Measurements from ENCODE around the gene RNF150. TPM values are rescaled to one million over a fixed set of nuclear protein-coding genes. Genes with fewer than 3 reads are reported as not detected.
A peak's percentile ranks its signal among the peaks of the same experiment; 100 is the strongest.

The RNF150 gene
- total and polyA plus RNA-seq, 7 donors: 0.46 to 69.0 (median 53.2) TPM

DNA sequence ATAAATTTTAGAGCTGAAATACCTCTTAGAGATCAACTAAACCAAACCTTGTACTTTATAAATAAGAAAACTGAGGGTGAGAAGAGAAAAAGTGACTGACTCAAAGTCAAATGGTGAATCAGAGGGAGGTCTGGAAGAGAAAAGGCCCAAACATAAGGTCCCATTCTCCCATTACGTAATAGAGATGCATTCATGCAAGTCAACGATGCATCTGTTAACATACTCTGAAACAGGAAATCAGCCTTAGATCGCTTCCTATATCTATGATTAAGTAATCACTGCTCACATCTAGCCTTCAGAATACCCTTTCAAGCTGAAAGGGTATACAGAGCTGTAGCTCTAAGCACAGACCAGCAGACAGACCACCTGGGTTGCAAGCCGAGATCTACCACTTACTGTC, 6.5 kb downstream of the RNF150 start:
- no peak overlapping the region for H3K4me3 ChIP-seq
- DNase-seq: no peak
- intact Hi-C loops (cut with DNase I): no loop called here
- 84 to 88% methylated on average over 4 of the region's 4 CpGs for WGBS, 2 donors
- no peaks in the 10 kb centered on the region for H3K9me3 ChIP-seq
- H3K36me3 ChIP-seq: peaks cover 0 to 4% (median 0%) of the 10 kb centered on the region in 4 donors
- H3K27ac ChIP-seq: peak overlapping the region in 3 of 4 donors; percentile 23 to 97 (median 95)
- no peaks in the 10 kb centered on the region for H3K27me3 ChIP-seq
- peaks cover 0 to 71% (median 48%) of the 10 kb centered on the region in 4 donors for H3K4me1 ChIP-seq
- TF ChIP-seq, protein P1, sequence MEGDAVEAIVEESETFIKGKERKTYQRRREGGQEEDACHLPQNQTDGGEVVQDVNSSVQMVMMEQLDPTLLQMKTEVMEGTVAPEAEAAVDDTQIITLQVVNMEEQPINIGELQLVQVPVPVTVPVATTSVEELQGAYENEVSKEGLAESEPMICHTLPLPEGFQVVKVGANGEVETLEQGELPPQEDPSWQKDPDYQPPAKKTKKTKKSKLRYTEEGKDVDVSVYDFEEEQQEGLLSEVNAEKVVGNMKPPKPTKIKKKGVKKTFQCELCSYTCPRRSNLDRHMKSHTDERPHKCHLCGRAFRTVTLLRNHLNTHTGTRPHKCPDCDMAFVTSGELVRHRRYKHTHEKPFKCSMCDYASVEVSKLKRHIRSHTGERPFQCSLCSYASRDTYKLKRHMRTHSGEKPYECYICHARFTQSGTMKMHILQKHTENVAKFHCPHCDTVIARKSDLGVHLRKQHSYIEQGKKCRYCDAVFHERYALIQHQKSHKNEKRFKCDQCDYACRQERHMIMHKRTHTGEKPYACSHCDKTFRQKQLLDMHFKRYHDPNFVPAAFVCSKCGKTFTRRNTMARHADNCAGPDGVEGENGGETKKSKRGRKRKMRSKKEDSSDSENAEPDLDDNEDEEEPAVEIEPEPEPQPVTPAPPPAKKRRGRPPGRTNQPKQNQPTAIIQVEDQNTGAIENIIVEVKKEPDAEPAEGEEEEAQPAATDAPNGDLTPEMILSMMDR (IDR thresholded peaks at IDR 0.05): no peak
- TF ChIP-seq EP300 (IDR thresholded peaks at IDR 0.05) (no peak), POLR2A (IDR thresholded peaks at IDR 0.05) (no peak), POLR2AphosphoS5 (IDR thresholded peaks at IDR 0.05) (no peak)

DNA sequence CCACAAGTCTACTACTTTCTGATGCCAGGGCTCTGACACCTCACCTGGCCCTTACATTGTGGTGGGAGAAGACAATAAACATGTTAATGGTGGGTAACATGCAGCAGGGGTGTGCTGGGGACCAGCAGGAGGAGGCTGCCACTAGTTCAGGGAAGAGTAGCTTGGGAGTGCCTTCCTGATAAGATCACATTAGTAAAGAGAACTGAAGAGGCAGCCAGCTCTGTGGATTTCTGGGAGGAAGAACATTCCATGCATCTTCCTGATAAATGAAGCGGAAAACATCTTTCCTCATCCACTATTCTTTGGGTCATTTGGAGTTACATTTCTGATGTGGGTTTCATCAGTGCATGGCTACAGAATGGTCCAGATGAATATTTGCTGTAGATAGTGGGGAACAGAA, 9.0 kb downstream of the RNF150 start:
- Histone ChIP-seq H3K9me3 (no peaks in the 10 kb centered on the region), H3K4me3 (no peak overlapping the region), H3K27me3 (no peaks in the 10 kb centered on the region), H3K36me3 (peaks cover 0 to 4% (median 0%) of the 10 kb centered on the region in 4 donors), H3K4me1 (peaks cover 0 to 90% (median 54%) of the 10 kb centered on the region in 4 donors), H3K27ac (no peak overlapping the region)
- WGBS, 2 donors: 92 to 96% methylated on average over 1 of the region's 1 CpG
- DNase-seq: no peak
- TF ChIP-seq EP300 (IDR thresholded peaks at IDR 0.05) (no peak), POLR2A (IDR thresholded peaks at IDR 0.05) (no peak), POLR2AphosphoS5 (IDR thresholded peaks at IDR 0.05) (no peak)
- TF ChIP-seq, protein P1 (IDR thresholded peaks at IDR 0.05): no peak
- intact Hi-C loops (cut with DNase I): no loop called here

DNA sequence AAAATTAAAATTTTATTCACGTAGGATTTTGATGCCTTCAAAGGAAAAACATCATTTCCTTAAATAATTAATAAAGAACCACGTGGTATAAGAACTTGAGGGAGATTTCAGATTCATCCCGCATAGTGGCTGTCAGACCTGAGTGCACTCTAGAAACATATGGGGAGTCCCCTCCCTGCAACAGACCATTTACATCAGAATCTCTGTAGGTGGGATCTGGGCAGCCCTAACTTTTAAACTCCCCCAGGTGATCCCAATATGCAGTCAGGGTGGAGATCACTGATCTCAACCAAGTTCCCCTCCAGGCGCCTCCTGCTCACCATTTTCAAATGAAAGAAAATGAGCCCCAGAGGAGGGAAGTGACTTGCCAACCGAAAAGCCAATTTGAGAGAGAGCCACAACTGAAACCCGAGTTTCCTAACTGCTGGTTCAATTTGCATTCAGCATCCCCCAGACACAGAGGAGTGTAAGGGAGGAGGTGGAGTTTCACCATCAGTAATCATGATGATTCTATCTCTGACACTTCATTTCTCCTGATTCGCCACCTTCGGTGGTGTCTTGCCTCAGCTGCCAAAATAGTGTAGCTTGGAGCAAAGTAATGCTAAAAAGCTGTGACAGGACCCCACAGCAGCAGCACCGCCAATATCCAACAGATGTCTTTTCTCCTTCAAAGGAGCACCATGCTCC, 11.4 kb downstream of the RNF150 start:
- Histone ChIP-seq H3K4me1 (peaks cover 0 to 72% (median 42%) of the 10 kb centered on the region in 4 donors), H3K36me3 (peaks cover 0 to 4% (median 0%) of the 10 kb centered on the region in 4 donors), H3K9me3 (no peaks in the 10 kb centered on the region), H3K4me3 (no peak overlapping the region), H3K27ac (no peak overlapping the region), H3K27me3 (no peaks in the 10 kb centered on the region)
- DNase-seq: no peak
- WGBS, 2 donors: 74 to 78% methylated on average over 9 of the region's 9 CpGs
- intact Hi-C loops (cut with DNase I): no loop called here
- TF ChIP-seq POLR2AphosphoS5 (IDR thresholded peaks at IDR 0.05) (no peak), EP300 (IDR thresholded peaks at IDR 0.05) (no peak)
- TF ChIP-seq, protein P1 (IDR thresholded peaks at IDR 0.05): no peak

DNA sequence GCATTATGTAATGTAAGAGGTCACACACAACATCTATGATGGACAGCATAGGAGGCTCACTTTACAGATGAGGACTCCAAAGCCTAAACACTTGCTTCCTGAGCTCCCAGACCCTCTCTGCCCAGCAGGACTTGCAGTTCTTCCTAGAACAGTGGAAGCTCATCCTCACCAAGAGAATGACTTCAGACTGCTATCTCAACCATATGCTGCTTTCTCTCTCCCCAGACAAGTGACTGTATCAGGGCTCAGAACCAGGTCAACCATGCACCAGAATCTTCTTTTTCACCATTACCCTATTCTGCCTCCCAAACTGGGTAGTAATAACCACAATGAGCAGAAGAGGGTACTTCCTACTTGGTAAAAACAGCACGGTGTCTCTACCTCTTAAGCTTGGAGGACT, 12.2 kb downstream of the RNF150 start:
- 69 to 88% methylated on average over 1 of the region's 1 CpG for WGBS, 2 donors

More for the DNA sequence above, 12.2 kb downstream of the RNF150 start:
- intact Hi-C loops (cut with DNase I): no loop called here
- no peak for DNase-seq
- Histone ChIP-seq H3K36me3 (peaks cover 0 to 4% (median 0%) of the 10 kb centered on the region in 4 donors), H3K27me3 (no peaks in the 10 kb centered on the region), H3K4me3 (no peak overlapping the region), H3K9me3 (no peaks in the 10 kb centered on the region), H3K4me1 (peaks cover 0 to 64% (median 35%) of the 10 kb centered on the region in 4 donors), H3K27ac (no peak overlapping the region)
- TF ChIP-seq EP300 (IDR thresholded peaks at IDR 0.05): no peak
- TF ChIP-seq, protein P1 (IDR thresholded peaks at IDR 0.05): no peak
- no peak for TF ChIP-seq POLR2AphosphoS5 (IDR thresholded peaks at IDR 0.05)
- no peak for TF ChIP-seq POLR2A (IDR thresholded peaks at IDR 0.05)

Data from sigmoid colon (tissue), 7 donors.